Spinal cord (tissue), 10 donors: ENCODE data around the gene LRRC32. TPM values are rescaled to one million over a fixed set of nuclear protein-coding genes. Genes with fewer than 3 reads are reported as not detected.
A peak's percentile ranks its signal among the peaks of the same experiment; 100 is the strongest.

Experiments used
- DNase-seq, 6 donors: peaks; one replicate each; pipeline versions ENCODE4 v3.0.0 to v3.0.0-alpha.2; 2013 to 2015; ENCODE audit warnings: low spot score in 6 of 6, low read depth in 4 of 6
- H3K27ac ChIP-seq: one replicate; pipeline ENCODE4 v1.5.1; 2013; ENCODE audit warnings: low read depth, low read length, control low read depth
- H3K27me3 ChIP-seq: one replicate; pipeline ENCODE4 v1.6.1; 2013; ENCODE audit warnings: low read length; ENCODE audit not compliant: control insufficient read depth, insufficient read depth
- H3K36me3 ChIP-seq: one replicate; pipeline ENCODE4 v1.6.1; 2013; ENCODE audit warnings: low read length; ENCODE audit not compliant: control insufficient read depth, insufficient read depth
- H3K4me1 ChIP-seq: one replicate; pipeline ENCODE4 v1.6.1; 2013; ENCODE audit warnings: low read length; ENCODE audit not compliant: control insufficient read depth, insufficient read depth
- H3K4me3 ChIP-seq: one replicate; pipeline ENCODE4 v1.5.1; 2013; ENCODE audit warnings: low read depth, low read length, control low read depth
- H3K9me3 ChIP-seq: one replicate; pipeline ENCODE4 v1.6.1; 2013; ENCODE audit warnings: low read length; ENCODE audit not compliant: control insufficient read depth, insufficient read depth
- WGBS: methylation state at CpG from one replicate; pipeline ENCODE4 v1.1.5; 2013; ENCODE audit warnings: missing lambda C conversion rate; ENCODE audit not compliant: insufficient coverage; 5-methylcytosine and 5-hydroxymethylcytosine counted together
- long read RNA-seq, 4 donors: transcript quantifications; one replicate each; lab custom pipeline, GENCODE V29; 2026
- polyA plus RNA-seq, 2 donors: library from polyadenylated mRNA; unstranded; fragments of 120-200 nt; gene quantifications; one replicate each; pipeline ENCODE4 v1.2.1, GENCODE V29; 2013; ENCODE audit not compliant: insufficient read length in 2 of 2
- total RNA-seq, 2 donors: library from RNA; depleted of rRNA in 1 of 2; stranded (reverse); fragments of 120-200 nt in 1 of 2; fragments of >200 nt in 1 of 2; gene quantifications; one replicate each; pipeline versions ENCODE4 v1.2.3 to v1.2.4, GENCODE V29; 2013 to 2014
- donor health status: healthy.

Gene LRRC32
- 10 to 100 TPM in 1 of 2 donors, 1 to 10 TPM in 1; 8.3 to 31.8 TPM for total RNA-seq
- polyA plus RNA-seq = 10 to 100 TPM in 1 of 2 donors, 1 to 10 TPM in 1; 9.8 to 11.0 TPM
- long read RNA-seq, donor 1, full-length matches to known transcripts = 3 of 3 reads
- long read RNA-seq, donor 1, partial matches to known transcripts = 0 of 3 reads
- long read RNA-seq, donor 1, other reads (novel, unspliced or antisense) = 0 of 3 reads
- long read RNA-seq, donor 2 = 0 reads
- long read RNA-seq, donor 3 = 0 reads
- long read RNA-seq, donor 4, full-length matches to known transcripts = 6 of 6 reads
- long read RNA-seq, donor 4, partial matches to known transcripts = 0 of 6 reads
- long read RNA-seq, donor 4, other reads (novel, unspliced or antisense) = 0 of 6 reads

- peaks cover 23% of the 10 kb centered on the region for H3K4me1 ChIP-seq
- peaks cover 15% of the 10 kb centered on the region for H3K27me3 ChIP-seq
- no peak within 1 kb of the TSS for H3K27ac ChIP-seq
- no peaks in the 10 kb centered on the region for H3K36me3 ChIP-seq
- H3K4me3 ChIP-seq = peak within 1 kb of the TSS; percentile 10
- peak in 2 of 6 donors; percentile 34 to 59 for DNase-seq
- under 1% methylated on average over 82 of the region's 82 CpGs for WGBS
- no peaks in the 10 kb centered on the region for H3K9me3 ChIP-seq
These were observed at the start of gene LRRC32 for GRCh38 chr11:76670485-76671236. Gene LRRC32, minus strand, starts transcription at chr11:76670747. Its CDS starts 4,793 bp downstream, at chr11:76665954.

GRCh38 chr11:76719686-76720085 lies 49.1 kb upstream of the LRRC32 start:
- Histone ChIP-seq H3K4me3 (no peak overlapping the region), H3K36me3 (no peaks in the 10 kb centered on the region), H3K27me3 (no peaks in the 10 kb centered on the region), H3K4me1 (peaks cover 16% of the 10 kb centered on the region), H3K9me3 (no peaks in the 10 kb centered on the region), H3K27ac (no peak overlapping the region)
- 94% methylated on average over 4 of the region's 9 CpGs for WGBS
- no peak for DNase-seq

- no peak overlapping the region for H3K27ac ChIP-seq
- peaks cover 16% of the 10 kb centered on the region for H3K4me1 ChIP-seq
- WGBS = 98% methylated on average over 19 of the region's 19 CpGs
- H3K9me3 ChIP-seq = no peaks in the 10 kb centered on the region
- H3K4me3 ChIP-seq = no peak overlapping the region
- DNase-seq = no peak
- H3K27me3 ChIP-seq = no peaks in the 10 kb centered on the region
- no peaks in the 10 kb centered on the region for H3K36me3 ChIP-seq
These were observed 48.7 kb upstream of the LRRC32 start for GRCh38 chr11:76719281-76719680.

GRCh38 chr11:76717816-76718215 lies 47.3 kb upstream of the LRRC32 start:
- no peaks in the 10 kb centered on the region for H3K9me3 ChIP-seq
- H3K4me1 ChIP-seq = peaks cover 16% of the 10 kb centered on the region
- H3K4me3 ChIP-seq = no peak overlapping the region
- 92% methylated on average over 4 of the region's 5 CpGs for WGBS
- H3K36me3 ChIP-seq = no peaks in the 10 kb centered on the region
- no peak for DNase-seq
- no peak overlapping the region for H3K27ac ChIP-seq
- H3K27me3 ChIP-seq = no peaks in the 10 kb centered on the region

GRCh38 chr11:76717369-76717768 lies 46.8 kb upstream of the LRRC32 start:
- H3K27me3 ChIP-seq = no peaks in the 10 kb centered on the region
- 86% methylated on average over 4 of the region's 4 CpGs for WGBS
- H3K27ac ChIP-seq = no peak overlapping the region
- no peak overlapping the region for H3K4me3 ChIP-seq
- no peak for DNase-seq
- H3K9me3 ChIP-seq = no peaks in the 10 kb centered on the region
- peaks cover 16% of the 10 kb centered on the region for H3K4me1 ChIP-seq
- no peaks in the 10 kb centered on the region for H3K36me3 ChIP-seq

GRCh38 chr11:76716268-76716667 lies 45.7 kb upstream of the LRRC32 start:
- Histone ChIP-seq H3K9me3 (no peaks in the 10 kb centered on the region), H3K36me3 (no peaks in the 10 kb centered on the region), H3K27me3 (no peaks in the 10 kb centered on the region), H3K4me3 (no peak overlapping the region), H3K27ac (no peak overlapping the region), H3K4me1 (peaks cover 5% of the 10 kb centered on the region)
- WGBS = 98% methylated on average over 5 of the region's 9 CpGs
- no peak for DNase-seq

GRCh38 chr11:76714493-76714892 lies 43.9 kb upstream of the LRRC32 start:
- H3K36me3 ChIP-seq = no peaks in the 10 kb centered on the region
- WGBS = 84% methylated on average over 3 of the region's 3 CpGs
- peaks cover 5% of the 10 kb centered on the region for H3K4me1 ChIP-seq
- H3K4me3 ChIP-seq = no peak overlapping the region
- H3K27me3 ChIP-seq = no peaks in the 10 kb centered on the region
- H3K27ac ChIP-seq = no peak overlapping the region
- H3K9me3 ChIP-seq = no peaks in the 10 kb centered on the region
- DNase-seq = no peak

GRCh38 chr11:76713499-76713898 lies 43.0 kb upstream of the LRRC32 start:
- no peak overlapping the region for H3K27ac ChIP-seq
- no peaks in the 10 kb centered on the region for H3K27me3 ChIP-seq
- no peaks in the 10 kb centered on the region for H3K9me3 ChIP-seq
- H3K4me3 ChIP-seq = no peak overlapping the region
- 85% methylated on average over 2 of the region's 2 CpGs for WGBS
- H3K4me1 ChIP-seq = peaks cover 5% of the 10 kb centered on the region
- no peaks in the 10 kb centered on the region for H3K36me3 ChIP-seq
- DNase-seq = no peak

GRCh38 chr11:76712125-76712524 lies 41.6 kb upstream of the LRRC32 start:
- Histone ChIP-seq H3K27me3 (no peaks in the 10 kb centered on the region), H3K4me3 (no peak overlapping the region), H3K9me3 (no peaks in the 10 kb centered on the region), H3K4me1 (peaks cover 5% of the 10 kb centered on the region), H3K36me3 (no peaks in the 10 kb centered on the region), H3K27ac (no peak overlapping the region)
- DNase-seq = no peak
- 83% methylated on average over 2 of the region's 6 CpGs for WGBS
